Measurements from ENCODE around the gene USP35.

DNA sequence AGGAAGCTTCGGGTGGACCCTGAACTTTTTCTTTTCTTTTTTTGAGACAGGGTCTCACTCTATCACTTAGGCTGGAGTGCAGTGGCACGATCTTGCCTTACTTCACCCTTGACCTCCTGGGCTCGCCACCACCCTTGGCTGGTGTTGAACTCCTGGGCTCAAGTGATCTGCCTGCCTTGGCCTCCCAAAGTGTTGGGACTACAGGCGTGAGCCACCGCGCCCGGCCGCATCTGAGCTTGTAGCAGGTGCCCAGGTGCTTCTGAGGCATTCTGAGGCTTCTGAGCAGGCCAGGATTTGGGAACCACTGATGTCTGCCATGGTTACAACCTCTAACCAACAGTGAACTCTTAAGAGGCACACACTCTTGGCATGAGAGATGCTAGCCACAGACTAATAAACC is 5.1 kb downstream of the USP35 start:
- TF ChIP-seq, protein P1, sequence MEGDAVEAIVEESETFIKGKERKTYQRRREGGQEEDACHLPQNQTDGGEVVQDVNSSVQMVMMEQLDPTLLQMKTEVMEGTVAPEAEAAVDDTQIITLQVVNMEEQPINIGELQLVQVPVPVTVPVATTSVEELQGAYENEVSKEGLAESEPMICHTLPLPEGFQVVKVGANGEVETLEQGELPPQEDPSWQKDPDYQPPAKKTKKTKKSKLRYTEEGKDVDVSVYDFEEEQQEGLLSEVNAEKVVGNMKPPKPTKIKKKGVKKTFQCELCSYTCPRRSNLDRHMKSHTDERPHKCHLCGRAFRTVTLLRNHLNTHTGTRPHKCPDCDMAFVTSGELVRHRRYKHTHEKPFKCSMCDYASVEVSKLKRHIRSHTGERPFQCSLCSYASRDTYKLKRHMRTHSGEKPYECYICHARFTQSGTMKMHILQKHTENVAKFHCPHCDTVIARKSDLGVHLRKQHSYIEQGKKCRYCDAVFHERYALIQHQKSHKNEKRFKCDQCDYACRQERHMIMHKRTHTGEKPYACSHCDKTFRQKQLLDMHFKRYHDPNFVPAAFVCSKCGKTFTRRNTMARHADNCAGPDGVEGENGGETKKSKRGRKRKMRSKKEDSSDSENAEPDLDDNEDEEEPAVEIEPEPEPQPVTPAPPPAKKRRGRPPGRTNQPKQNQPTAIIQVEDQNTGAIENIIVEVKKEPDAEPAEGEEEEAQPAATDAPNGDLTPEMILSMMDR (conservative IDR thresholded peaks at IDR 0.05; ENCODE audit: low read depth, low read length): no peak
- no peak for TF ChIP-seq EZH2phosphoT487 (IDR thresholded peaks at IDR 0.05; ENCODE audit: borderline replicate concordance, low read length)
